Epithelial cell of esophagus (primary cell): ENCODE data around the gene CMTM8.

ENCODE experiments used
- DNase-seq: peaks from one replicate; pipeline ENCODE4 v3.0.0; 2010; ENCODE audit warnings: low read depth
- H3K4me3 ChIP-seq: 2 replicates; pipeline ENCODE4 v1.5.1; 2011; ENCODE audit warnings: mild to moderate bottlenecking, low read length, control low read depth
- CTCF ChIP-seq: IDR thresholded peaks from 2 replicates; pipeline ENCODE4 v1.5.1; 2011; ENCODE audit warnings: low read depth, mild to moderate bottlenecking, low read length, control low read depth, inconsistent platforms; ENCODE audit not compliant: insufficient read depth; ENCODE audit errors: missing control alignments

The CMTM8 gene

GRCh38 chr3:32405155-32405554 lies 166.7 kb downstream of the CMTM8 start:
- H3K4me3 ChIP-seq = no peak overlapping the region
- no peak for DNase-seq
- no peak for TF ChIP-seq CTCF

- H3K4me3 ChIP-seq = no peak overlapping the region
- no peak for TF ChIP-seq CTCF
- DNase-seq = no peak
These were observed 167.3 kb downstream of the CMTM8 start for GRCh38 chr3:32405711-32406323.

GRCh38 chr3:32406486-32407408 lies 168.3 kb downstream of the CMTM8 start:
- no peak for TF ChIP-seq CTCF
- DNase-seq = peak; percentile 88
- H3K4me3 ChIP-seq = no peak overlapping the region

GRCh38 chr3:32410367-32411246 lies 172.1 kb downstream of the CMTM8 start:
- peak; percentile 44 for DNase-seq
- H3K4me3 ChIP-seq = no peak overlapping the region
- TF ChIP-seq CTCF = no peak

- no peak for DNase-seq
- TF ChIP-seq CTCF = no peak
- no peak overlapping the region for H3K4me3 ChIP-seq
These were observed 173.0 kb downstream of the CMTM8 start for GRCh38 chr3:32411442-32411841.

GRCh38 chr3:32412887-32413286 lies 174.4 kb downstream of the CMTM8 start:
- no peak overlapping the region for H3K4me3 ChIP-seq
- no peak for DNase-seq
- no peak for TF ChIP-seq CTCF
